ENCODE results near the gene NAA38.

NAA38 gene

DNA sequence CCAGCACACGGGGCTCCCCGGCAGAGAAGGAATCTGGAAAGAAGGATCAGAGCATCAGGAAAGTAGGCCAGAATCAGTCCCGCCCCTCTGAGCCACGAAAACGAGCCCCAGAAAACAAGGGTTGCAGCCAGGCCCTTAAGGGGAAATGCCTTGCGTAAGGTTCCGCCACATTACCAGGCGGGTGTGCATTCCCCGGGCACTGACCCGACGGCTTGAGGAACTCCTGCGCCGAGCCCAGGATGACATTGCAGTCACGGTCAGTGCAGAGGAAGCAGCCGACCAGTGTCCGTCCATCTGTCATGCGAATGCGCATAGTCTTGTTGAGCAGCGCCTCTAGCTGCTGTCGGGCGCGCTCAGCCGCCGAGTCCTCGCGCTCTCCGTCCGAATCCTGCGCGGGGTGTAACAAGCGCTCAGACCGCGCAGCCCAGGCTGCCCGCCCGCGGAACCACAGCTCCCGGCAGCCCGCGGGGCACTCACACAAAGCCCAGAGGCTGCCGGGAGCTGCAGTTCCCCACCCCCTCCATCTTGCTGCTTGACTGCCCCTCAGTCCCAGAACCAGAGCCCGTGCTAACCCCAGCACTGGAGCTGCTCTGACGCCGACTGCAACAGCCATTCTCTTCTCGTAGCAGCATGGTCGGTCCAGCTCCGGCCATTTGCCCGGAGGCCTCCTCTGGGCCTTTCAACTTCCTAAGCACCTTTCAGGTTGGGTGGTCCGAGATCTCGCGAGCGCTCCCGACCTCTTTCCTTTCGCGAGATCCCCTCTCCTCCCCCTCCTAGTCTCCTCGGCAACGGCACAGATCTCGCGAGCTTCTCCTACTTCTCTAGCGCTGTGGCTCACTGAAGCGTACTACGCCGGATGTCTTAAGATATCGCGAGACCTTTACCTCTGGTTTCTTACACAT, at the start of gene NAA38 (continued):
- TF ChIP-seq, protein P1, sequence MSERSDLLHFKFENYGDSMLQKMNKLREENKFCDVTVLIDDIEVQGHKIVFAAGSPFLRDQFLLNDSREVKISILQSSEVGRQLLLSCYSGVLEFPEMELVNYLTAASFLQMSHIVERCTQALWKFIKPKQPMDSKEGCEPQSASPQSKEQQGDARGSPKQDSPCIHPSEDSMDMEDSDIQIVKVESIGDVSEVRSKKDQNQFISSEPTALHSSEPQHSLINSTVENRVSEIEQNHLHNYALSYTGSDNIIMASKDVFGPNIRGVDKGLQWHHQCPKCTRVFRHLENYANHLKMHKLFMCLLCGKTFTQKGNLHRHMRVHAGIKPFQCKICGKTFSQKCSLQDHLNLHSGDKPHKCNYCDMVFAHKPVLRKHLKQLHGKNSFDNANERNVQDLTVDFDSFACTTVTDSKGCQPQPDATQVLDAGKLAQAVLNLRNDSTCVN (tag by site-specific recombination; optimal IDR thresholded peaks at IDR 0.05): peak; percentile 94
- TF ChIP-seq ZNF148 (tag by site-specific recombination; IDR thresholded peaks at IDR 0.05; ENCODE audit: borderline replicate concordance) (no peak), ZNF660 (tag by site-specific recombination; IDR thresholded peaks at IDR 0.05) (peak; percentile 65; the same call in 1 of the 2 replicates), ZBTB20 (tag by site-specific recombination; IDR thresholded peaks at IDR 0.05) (peak; percentile 93), ZNF248 (tag by site-specific recombination; IDR thresholded peaks at IDR 0.05) (no peak), TCF7L2 (IDR thresholded peaks at IDR 0.05; ENCODE audit: borderline replicate concordance, low read depth, low read length) (no peak), ZNF776 (tag by site-specific recombination; IDR thresholded peaks at IDR 0.05; ENCODE audit: borderline replicate concordance) (no peak), ZFHX2 (tag by site-specific recombination; conservative IDR thresholded peaks at IDR 0.05) (peak; percentile 45), ZSCAN16 (tag by site-specific recombination; IDR thresholded peaks at IDR 0.05) (no peak), ZNF501 (tag by site-specific recombination; IDR thresholded peaks at IDR 0.05) (no peak), KLF16 (tag by site-specific recombination; IDR thresholded peaks at IDR 0.05) (peak; percentile 94), ZNF777 (tag by site-specific recombination; IDR thresholded peaks at IDR 0.05; ENCODE audit: borderline replicate concordance) (peak; percentile 83), SP2 (tag by site-specific recombination; IDR thresholded peaks at IDR 0.05) (peak; percentile 49; the same call in 1 of the 2 replicates), ZNF433 (tag by site-specific recombination; IDR thresholded peaks at IDR 0.05; ENCODE audit: low read depth) (no peak), BCL11A (tag by site-specific recombination; IDR thresholded peaks at IDR 0.05; ENCODE audit: low read depth) (peak; percentile 86), ZNF394 (tag by site-specific recombination; IDR thresholded peaks at IDR 0.05; ENCODE audit: borderline replicate concordance) (no peak), ZNF16 (tag by site-specific recombination; IDR thresholded peaks at IDR 0.05; ENCODE audit: low read depth) (no peak), GLI4 (tag by site-specific recombination; IDR thresholded peaks at IDR 0.05) (no peak), PRDM10 (tag by site-specific recombination; IDR thresholded peaks at IDR 0.05) (peak; percentile 87), ZNF792 (tag by site-specific recombination; IDR thresholded peaks at IDR 0.05) (no peak), SCRT2 (tag by site-specific recombination; IDR thresholded peaks at IDR 0.05) (no peak), ZNF121 (tag by site-specific recombination; IDR thresholded peaks at IDR 0.05) (no peak), MEIS1 (CRISPR knock-in tag; IDR thresholded peaks at IDR 0.05; ENCODE audit: borderline replicate concordance) (no peak), ZNF561 (tag by site-specific recombination; IDR thresholded peaks at IDR 0.05; ENCODE audit: borderline replicate concordance) (no peak)
- TF ChIP-seq, protein P2, sequence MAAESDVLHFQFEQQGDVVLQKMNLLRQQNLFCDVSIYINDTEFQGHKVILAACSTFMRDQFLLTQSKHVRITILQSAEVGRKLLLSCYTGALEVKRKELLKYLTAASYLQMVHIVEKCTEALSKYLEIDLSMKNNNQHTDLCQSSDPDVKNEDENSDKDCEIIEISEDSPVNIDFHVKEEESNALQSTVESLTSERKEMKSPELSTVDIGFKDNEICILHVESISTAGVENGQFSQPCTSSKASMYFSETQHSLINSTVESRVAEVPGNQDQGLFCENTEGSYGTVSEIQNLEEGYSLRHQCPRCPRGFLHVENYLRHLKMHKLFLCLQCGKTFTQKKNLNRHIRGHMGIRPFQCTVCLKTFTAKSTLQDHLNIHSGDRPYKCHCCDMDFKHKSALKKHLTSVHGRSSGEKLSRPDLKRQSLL (tag by site-specific recombination; IDR thresholded peaks at IDR 0.05): peak; percentile 35
- TF ChIP-seq, protein P3, sequence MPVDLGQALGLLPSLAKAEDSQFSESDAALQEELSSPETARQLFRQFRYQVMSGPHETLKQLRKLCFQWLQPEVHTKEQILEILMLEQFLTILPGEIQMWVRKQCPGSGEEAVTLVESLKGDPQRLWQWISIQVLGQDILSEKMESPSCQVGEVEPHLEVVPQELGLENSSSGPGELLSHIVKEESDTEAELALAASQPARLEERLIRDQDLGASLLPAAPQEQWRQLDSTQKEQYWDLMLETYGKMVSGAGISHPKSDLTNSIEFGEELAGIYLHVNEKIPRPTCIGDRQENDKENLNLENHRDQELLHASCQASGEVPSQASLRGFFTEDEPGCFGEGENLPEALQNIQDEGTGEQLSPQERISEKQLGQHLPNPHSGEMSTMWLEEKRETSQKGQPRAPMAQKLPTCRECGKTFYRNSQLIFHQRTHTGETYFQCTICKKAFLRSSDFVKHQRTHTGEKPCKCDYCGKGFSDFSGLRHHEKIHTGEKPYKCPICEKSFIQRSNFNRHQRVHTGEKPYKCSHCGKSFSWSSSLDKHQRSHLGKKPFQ (tag by site-specific recombination; IDR thresholded peaks at IDR 0.05): no peak
- TF ChIP-seq, protein P4, sequence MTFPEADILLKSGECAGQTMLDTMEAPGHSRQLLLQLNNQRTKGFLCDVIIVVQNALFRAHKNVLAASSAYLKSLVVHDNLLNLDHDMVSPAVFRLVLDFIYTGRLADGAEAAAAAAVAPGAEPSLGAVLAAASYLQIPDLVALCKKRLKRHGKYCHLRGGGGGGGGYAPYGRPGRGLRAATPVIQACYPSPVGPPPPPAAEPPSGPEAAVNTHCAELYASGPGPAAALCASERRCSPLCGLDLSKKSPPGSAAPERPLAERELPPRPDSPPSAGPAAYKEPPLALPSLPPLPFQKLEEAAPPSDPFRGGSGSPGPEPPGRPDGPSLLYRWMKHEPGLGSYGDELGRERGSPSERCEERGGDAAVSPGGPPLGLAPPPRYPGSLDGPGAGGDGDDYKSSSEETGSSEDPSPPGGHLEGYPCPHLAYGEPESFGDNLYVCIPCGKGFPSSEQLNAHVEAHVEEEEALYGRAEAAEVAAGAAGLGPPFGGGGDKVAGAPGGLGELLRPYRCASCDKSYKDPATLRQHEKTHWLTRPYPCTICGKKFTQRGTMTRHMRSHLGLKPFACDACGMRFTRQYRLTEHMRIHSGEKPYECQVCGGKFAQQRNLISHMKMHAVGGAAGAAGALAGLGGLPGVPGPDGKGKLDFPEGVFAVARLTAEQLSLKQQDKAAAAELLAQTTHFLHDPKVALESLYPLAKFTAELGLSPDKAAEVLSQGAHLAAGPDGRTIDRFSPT (tag by site-specific recombination; IDR thresholded peaks at IDR 0.05): no peak

Measured in HEK293 (cell line).